LNCaP clone FGC (cell line): ENCODE measurements around the gene FBXO47.

Experiments used
- DNase-seq: peaks from one replicate; pipeline ENCODE4 v3.0.0-alpha.2; 2011; ENCODE audit warnings: low read depth
- H3K4me3 ChIP-seq: 2 replicates; pipeline ENCODE4 v1.5.1; 2011; ENCODE audit warnings: mild to moderate bottlenecking, low read depth, low read length, control low read depth
- TF ChIP-seq, protein P1 (sequence below): IDR thresholded peaks from 2 replicates; pipeline ENCODE4 v1.5.1; 2012; ENCODE audit warnings: mild to moderate bottlenecking; ENCODE audit not compliant: control insufficient read depth, insufficient read depth; ENCODE audit errors: extremely low read depth

The FBXO47 gene

DNA sequence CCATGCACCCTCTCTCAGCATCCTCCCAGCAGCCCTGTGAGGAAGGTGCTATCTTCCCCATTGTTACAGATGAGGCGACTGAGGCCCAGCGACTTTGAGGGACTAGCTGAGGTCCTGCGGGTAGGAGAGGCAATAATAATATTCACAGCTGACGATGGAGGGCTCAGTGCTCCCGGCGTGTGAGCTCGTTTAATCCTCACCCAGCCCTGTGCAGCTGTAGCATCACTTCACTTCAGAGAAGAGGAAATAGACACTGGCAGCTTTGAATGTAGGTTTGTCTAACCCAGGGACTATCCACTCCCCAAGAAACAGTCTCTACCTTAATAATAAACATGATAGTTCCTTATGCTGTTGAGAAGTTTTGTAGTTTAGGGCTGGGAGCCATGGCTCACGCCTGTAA lies 75.8 kb downstream of the FBXO47 start:
- no peak overlapping the region for H3K4me3 ChIP-seq
- TF ChIP-seq, protein P1, sequence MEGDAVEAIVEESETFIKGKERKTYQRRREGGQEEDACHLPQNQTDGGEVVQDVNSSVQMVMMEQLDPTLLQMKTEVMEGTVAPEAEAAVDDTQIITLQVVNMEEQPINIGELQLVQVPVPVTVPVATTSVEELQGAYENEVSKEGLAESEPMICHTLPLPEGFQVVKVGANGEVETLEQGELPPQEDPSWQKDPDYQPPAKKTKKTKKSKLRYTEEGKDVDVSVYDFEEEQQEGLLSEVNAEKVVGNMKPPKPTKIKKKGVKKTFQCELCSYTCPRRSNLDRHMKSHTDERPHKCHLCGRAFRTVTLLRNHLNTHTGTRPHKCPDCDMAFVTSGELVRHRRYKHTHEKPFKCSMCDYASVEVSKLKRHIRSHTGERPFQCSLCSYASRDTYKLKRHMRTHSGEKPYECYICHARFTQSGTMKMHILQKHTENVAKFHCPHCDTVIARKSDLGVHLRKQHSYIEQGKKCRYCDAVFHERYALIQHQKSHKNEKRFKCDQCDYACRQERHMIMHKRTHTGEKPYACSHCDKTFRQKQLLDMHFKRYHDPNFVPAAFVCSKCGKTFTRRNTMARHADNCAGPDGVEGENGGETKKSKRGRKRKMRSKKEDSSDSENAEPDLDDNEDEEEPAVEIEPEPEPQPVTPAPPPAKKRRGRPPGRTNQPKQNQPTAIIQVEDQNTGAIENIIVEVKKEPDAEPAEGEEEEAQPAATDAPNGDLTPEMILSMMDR: no peak
- no peak for DNase-seq

DNA sequence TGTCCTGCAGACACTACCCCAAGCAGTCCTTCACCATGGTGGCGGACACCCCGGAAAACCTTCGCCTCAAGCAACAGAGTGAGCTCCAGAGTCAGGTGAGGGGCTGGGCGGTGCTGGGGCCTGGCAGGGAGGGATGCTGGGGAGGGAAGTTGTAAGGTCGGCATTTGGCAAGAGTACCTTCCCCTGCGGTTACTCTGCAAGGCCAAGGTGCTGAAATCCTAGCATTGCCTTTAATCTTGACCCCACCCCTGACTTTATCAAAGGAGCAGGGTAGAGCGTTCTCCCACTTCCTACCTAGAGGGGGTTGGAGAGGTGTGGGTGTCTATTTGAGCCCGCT lies 76.8 kb downstream of the FBXO47 start:
- TF ChIP-seq, protein P1: no peak
- DNase-seq: no peak
- H3K4me3 ChIP-seq: no peak overlapping the region

DNA sequence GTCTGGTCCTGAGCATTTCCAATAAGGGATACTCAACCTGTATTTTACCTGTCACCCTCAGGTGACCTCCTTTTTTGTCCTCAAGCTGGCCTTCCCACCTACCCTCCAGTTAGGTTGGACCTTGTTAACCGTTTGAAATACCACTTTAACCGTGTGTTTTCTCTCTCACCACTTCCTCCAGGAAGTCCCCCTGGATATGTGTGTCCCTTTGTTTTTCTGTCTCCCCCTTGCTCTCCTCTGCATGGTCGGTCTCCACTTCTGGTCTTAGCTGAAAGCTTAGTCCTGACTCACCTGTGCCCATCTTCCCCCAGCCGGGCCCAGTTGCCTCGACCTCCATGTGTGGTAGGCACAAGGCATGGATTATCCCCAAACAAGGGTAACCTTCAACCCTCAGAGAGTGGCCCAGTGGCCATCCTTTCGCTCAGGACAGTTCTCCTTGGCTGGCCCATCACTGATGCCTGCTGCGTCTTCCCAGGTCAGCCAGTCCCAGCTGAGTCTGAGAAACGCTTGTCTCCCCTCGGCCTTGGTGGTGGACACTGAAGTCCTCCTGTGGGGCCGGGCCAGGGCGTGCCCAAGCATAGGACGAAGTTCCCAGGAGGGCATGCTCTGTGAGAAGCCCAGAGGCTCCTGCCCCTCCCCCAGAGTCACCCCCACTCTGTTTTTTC lies 77.3 kb downstream of the FBXO47 start:
- H3K4me3 ChIP-seq: no peak overlapping the region
- no peak for DNase-seq
- TF ChIP-seq, protein P1: no peak

DNA sequence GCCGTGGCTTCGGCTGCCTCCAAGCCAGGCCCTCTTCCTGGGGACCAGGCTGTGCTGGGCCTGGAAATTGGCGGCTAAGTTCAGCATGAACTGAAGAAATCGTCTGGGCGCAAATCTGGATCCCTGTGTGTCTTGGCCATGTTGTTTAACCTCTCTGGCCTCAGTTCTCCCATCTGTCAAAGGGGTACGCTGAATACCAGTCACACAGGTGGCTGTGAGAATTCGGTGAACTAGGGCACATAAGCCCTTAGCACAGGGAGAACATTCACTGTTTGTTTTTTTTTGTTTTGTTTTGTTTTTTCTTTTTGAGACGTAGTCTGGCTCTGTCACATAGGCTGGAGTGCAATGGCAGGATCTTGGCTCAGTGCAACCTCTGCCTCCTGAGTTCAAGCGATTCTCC lies 78.4 kb downstream of the FBXO47 start:
- H3K4me3 ChIP-seq: no peak overlapping the region
- TF ChIP-seq, protein P1: no peak
- no peak for DNase-seq

DNA sequence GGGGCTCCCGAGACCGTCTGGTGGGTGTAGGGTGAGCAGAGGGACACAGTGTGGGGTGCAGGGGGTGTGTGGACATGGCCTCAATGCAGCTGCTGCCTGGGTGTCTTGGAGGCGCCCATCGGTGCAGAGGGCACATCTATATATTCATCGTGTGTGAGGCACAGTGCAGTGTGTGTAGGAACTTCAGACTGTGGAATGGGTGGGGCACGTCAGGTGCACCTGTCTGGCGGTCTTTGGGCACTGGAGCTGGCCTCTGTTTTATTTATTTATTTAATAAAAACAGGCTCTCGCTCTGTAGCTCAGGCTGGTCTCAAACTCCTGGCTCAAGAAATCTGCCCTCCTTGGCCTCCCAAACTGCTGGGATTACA lies 80.6 kb downstream of the FBXO47 start:
- DNase-seq: no peak
- no peak overlapping the region for H3K4me3 ChIP-seq
- TF ChIP-seq, protein P1: no peak
